ENCODE data around the gene DHRS3. TPM values are rescaled to one million over a fixed set of nuclear protein-coding genes. Genes with fewer than 3 reads are reported as not detected.
"Not testable (repeated sequence)": the region's sequence is repeated elsewhere in the genome, so short reads cannot be mapped to it uniquely, and the experiment has no call there.

Gene DHRS3
- total and polyA plus RNA-seq, 2 of the 13 experiments (the other 11 are each of a cell fraction or from before 2014, with no cell fraction given) = 48.5 to 90.5 TPM

DNA sequence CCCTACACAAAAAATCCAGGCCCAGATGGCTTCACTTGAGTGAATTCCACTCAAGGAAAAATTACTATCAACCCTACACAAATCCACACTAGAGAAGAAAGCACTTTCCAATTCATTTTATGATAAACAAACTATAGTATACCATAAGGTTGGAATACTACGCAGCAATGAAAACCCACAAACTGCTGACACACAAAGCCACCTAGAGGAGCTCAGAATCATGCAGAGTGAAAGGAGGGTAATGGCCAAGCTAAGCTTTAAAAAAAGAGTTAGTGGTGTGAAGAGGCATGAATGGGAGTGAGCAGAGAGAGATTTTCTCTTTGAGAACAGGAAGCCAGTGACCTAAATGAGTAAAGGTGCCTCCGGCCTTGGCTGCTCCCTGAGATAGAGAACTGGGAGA lies 93.7 kb downstream of the DHRS3 start:
- H3K9me3 ChIP-seq (ENCODE audit: low read length) = no peaks in the 10 kb centered on the region

GRCh38 chr1:12522780-12523179 lies 95.2 kb downstream of the DHRS3 start:
- H3K27ac ChIP-seq (ENCODE audit: extremely low read length, insufficient read depth, low read length) = not testable (repeated sequence)
- in situ Hi-C loops (cut with HindIII; ENCODE audit: extremely low pct_ligation_motif_present, low pct_unique_long_range_greater_than_20kb) = loop anchor here (10.0 kb wide), 1 partner anchor 118 kb away; no protein-coding TSS in a partner anchor

More for the DNA sequence above, 93.7 kb downstream of the DHRS3 start:
- H3K27me3 ChIP-seq (ENCODE audit: control insufficient read depth in 1 of 2, insufficient read depth in 2 of 2, low read length in 2 of 2) = no peaks in the 10 kb centered on the region
- H3K4me3 ChIP-seq (replicated peaks in 1 of 3; ENCODE audit: insufficient read depth in 1 of 3, low read depth in 2 of 3, low read length in 3 of 3) = no peak overlapping the region
- no peaks in the 10 kb centered on the region for H3K36me3 ChIP-seq (replicated peaks in 1 of 2; ENCODE audit: control insufficient read depth in 1 of 2, insufficient read depth in 2 of 2, low read length in 2 of 2)
- no peak for TF ChIP-seq ZNF224 (CRISPR knock-in tag; IDR thresholded peaks at IDR 0.05)
- peak; percentile 57; the same call in 1 of the 2 replicates for TF ChIP-seq KDM1A (CRISPR knock-in tag; IDR thresholded peaks at IDR 0.05)
- TF ChIP-seq CBX2 (IDR thresholded peaks at IDR 0.05; ENCODE audit: low read depth, low read length) = no peak
- TF ChIP-seq CBX2 (CRISPR knock-in tag; IDR thresholded peaks at IDR 0.05; ENCODE audit: low read depth) = no peak
- no peak for TF ChIP-seq MZF1 (CRISPR knock-in tag; IDR thresholded peaks at IDR 0.05; ENCODE audit: borderline replicate concordance)
- TF ChIP-seq ZMYM3 (CRISPR knock-in tag; IDR thresholded peaks at IDR 0.05) = peak; percentile 68; the same call in 1 of the 2 replicates
- TF ChIP-seq ONECUT2 (CRISPR knock-in tag; IDR thresholded peaks at IDR 0.05) = no peak
- TF ChIP-seq KLF15 (CRISPR knock-in tag; IDR thresholded peaks at IDR 0.05; ENCODE audit: borderline replicate concordance) = no peak
- no peak for TF ChIP-seq ZNF562 (CRISPR knock-in tag; IDR thresholded peaks at IDR 0.05; ENCODE audit: borderline replicate concordance)
- peaks cover 75% of the 10 kb centered on the region for H3K4me1 ChIP-seq (ENCODE audit: insufficient read depth, low read length)
- H3K9ac ChIP-seq (ENCODE audit: insufficient read depth, low read depth, low read length) = no peak overlapping the region
- H3K4me2 ChIP-seq (ENCODE audit: low read depth, low read length) = no peak overlapping the region
- H4K20me1 ChIP-seq (ENCODE audit: insufficient read depth, low read length) = no peaks in the 10 kb centered on the region
- ChIA-PET CTCF (ENCODE audit: low intra/inter-chr PET ratio, low total read pairs) (no interaction called here), POLR2A (interaction anchor here (6.1 to 9.3 kb wide), 2 partner anchors 45 to 93 kb away, joined by 46 to 220 read pairs; partner anchors contain the start of gene DHRS3)
- no TSS peak for BruUV-seq (replicated peaks)
- no peak for DNase-seq (ENCODE audit: low spot score)
- no peak for ATAC-seq
- intact Hi-C loops (cut with micrococcal nuclease; ENCODE audit: unreplicated experiment) = loop anchor here (10.0 kb wide), 1 partner anchor 209 kb away; no protein-coding TSS in a partner anchor
- no peak overlapping the region for H2AFZ ChIP-seq (ENCODE audit: low read length)
- peak overlapping the region; percentile 46 for H3K27ac ChIP-seq (ENCODE audit: extremely low read length, insufficient read depth, low read length)
- no peaks in the 10 kb centered on the region for H3K79me2 ChIP-seq (ENCODE audit: insufficient read depth, low read length)
- in situ Hi-C loops (cut with HindIII; ENCODE audit: extremely low pct_ligation_motif_present, low pct_unique_long_range_greater_than_20kb) = loop anchor here (10.0 kb wide), 1 partner anchor 119 kb away; no protein-coding TSS in a partner anchor
- no peak for FAIRE-seq
- 99% methylated on average over 2 of the region's 2 CpGs for WGBS (ENCODE audit: low lambda C conversion rate)

More at GRCh38 chr1:12522780-12523179, 95.2 kb downstream of the DHRS3 start:
- H3K4me3 ChIP-seq (replicated peaks in 1 of 3; ENCODE audit: insufficient read depth in 1 of 3, low read depth in 2 of 3, low read length in 3 of 3); H3K79me2 ChIP-seq (ENCODE audit: insufficient read depth, low read length); DNase-seq (ENCODE audit: low spot score); FAIRE-seq; H3K9ac ChIP-seq (ENCODE audit: insufficient read depth, low read depth, low read length); ATAC-seq; H3K36me3 ChIP-seq (replicated peaks in 1 of 2; ENCODE audit: control insufficient read depth in 1 of 2, insufficient read depth in 2 of 2, low read length in 2 of 2); H2AFZ ChIP-seq (ENCODE audit: low read length); H3K27me3 ChIP-seq (ENCODE audit: control insufficient read depth in 1 of 2, insufficient read depth in 2 of 2, low read length in 2 of 2); H4K20me1 ChIP-seq (ENCODE audit: insufficient read depth, low read length); H3K9me3 ChIP-seq (ENCODE audit: low read length); BruUV-seq (replicated peaks); CTCF ChIA-PET (ENCODE audit: low intra/inter-chr PET ratio, low total read pairs); H3K4me2 ChIP-seq (ENCODE audit: low read depth, low read length): not testable (repeated sequence)
- peaks cover 61% of the 10 kb centered on the region for H3K4me1 ChIP-seq (ENCODE audit: insufficient read depth, low read length)
- intact Hi-C loops (cut with micrococcal nuclease; ENCODE audit: unreplicated experiment) = loop anchor here (10.0 kb wide), 1 partner anchor 208 kb away; no protein-coding TSS in a partner anchor
- 95% methylated on average over 9 of the region's 9 CpGs for WGBS (ENCODE audit: low lambda C conversion rate)
- TF ChIP-seq, protein P1, sequence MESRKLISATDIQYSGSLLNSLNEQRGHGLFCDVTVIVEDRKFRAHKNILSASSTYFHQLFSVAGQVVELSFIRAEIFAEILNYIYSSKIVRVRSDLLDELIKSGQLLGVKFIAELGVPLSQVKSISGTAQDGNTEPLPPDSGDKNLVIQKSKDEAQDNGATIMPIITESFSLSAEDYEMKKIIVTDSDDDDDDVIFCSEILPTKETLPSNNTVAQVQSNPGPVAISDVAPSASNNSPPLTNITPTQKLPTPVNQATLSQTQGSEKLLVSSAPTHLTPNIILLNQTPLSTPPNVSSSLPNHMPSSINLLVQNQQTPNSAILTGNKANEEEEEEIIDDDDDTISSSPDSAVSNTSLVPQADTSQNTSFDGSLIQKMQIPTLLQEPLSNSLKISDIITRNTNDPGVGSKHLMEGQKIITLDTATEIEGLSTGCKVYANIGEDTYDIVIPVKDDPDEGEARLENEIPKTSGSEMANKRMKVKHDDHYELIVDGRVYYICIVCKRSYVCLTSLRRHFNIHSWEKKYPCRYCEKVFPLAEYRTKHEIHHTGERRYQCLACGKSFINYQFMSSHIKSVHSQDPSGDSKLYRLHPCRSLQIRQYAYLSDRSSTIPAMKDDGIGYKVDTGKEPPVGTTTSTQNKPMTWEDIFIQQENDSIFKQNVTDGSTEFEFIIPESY (CRISPR knock-in tag; IDR thresholded peaks at IDR 0.05) = peak; percentile 21; the same call in 1 of the 2 replicates
- POLR2A ChIA-PET = interaction anchor here (9.3 kb wide), 1 partner anchor 95 kb away, joined by 220 read pairs; the partner anchor contains the start of gene DHRS3
